ENCODE results near the gene PRDM16. TPM values are rescaled to one million over a fixed set of nuclear protein-coding genes. Genes with fewer than 3 reads are reported as not detected.

The PRDM16 gene
- total RNA-seq, 1 donor from 2014 or later, result 15.9 TPM

DNA sequence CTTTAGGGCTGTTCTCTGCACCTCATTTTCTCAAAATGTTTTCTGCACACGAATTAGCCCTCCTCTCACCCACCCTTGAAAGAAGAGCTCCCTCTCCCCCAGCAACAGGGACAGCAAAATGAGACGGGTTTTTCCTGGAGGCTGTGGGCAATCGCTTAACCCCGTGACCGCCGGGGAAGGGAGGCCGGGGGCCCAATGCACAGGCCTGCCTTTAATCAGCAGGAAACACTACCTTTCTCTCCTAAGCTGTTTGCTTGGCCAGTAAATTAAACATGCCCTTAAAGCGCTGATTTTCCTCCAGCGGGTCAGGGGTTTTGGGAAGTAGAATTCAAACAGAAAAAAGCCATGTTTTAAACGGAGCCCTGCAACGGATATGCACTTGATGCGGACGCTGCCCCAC, 114.4 kb downstream of the PRDM16 start:
- DNase-seq (ENCODE audit: low spot score), result no peak

DNA sequence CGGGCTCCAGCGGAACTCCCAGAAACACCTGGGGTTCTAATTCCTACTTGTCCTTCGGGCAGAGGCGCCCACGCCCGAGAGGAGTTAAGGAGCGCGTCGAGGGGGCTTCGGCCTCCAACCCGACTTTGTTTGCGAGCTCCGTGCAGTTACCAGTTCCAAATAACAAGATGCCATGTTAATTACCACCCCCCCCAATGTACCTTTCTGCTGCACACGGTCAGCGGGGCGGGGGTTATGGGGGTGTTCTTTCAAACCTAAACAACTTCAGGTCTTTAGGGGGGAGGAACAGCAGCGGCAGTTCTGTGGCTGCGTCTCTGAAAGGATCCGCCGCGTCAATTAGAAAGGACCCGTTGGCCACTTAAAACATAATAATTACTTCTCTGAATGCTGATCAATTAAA, 114.8 kb downstream of the PRDM16 start:
- DNase-seq (ENCODE audit: low spot score), result no peak

DNA sequence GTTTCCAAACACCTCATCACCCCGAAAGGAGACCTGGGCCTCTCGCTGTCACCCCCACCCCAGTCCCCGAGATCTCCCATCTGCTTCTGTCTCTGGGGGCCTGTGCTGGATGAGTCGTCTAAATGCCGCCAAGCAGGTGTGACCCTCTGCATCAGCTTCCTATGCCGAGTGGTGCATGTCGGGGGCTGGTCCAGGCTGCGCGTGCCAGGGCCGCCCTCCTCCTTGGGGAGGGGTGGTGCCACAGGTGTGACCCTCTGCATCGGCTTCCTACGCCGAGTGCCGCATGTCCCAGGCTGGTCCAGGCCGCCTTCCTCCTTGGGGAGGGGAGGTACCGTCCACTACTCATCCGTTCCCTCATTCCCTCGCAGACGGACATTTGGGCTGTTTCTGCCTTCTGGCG, 115.7 kb downstream of the PRDM16 start:
- no peak for DNase-seq (ENCODE audit: low spot score)

DNA sequence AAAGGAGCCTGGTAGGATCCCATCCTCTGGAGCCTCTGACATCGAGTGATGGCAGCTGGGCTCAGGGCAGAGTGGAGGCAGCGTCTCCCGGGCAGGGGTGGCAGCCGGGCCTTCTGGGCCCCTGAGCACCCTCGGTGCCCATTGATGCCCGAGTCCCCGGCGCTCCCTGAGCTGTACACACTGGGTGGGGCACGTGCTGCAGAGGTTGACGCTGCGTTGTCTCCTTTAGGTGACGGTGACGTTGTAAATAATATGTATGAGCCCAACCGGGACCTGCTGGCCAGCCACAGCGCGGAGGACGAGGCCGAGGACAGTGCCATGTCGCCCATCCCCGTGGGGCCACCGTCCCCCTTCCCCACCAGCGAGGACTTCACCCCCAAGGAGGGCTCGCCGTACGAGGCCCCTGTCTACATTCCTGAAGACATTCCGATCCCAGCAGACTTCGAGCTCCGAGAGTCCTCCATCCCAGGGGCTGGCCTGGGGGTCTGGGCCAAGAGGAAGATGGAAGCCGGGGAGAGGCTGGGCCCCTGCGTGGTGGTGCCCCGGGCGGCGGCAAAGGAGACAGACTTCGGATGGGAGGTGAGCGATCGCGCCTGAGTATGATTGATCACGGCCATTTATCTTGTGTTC, 117.0 kb downstream of the PRDM16 start:
- DNase-seq (ENCODE audit: low spot score), result no peak

DNA sequence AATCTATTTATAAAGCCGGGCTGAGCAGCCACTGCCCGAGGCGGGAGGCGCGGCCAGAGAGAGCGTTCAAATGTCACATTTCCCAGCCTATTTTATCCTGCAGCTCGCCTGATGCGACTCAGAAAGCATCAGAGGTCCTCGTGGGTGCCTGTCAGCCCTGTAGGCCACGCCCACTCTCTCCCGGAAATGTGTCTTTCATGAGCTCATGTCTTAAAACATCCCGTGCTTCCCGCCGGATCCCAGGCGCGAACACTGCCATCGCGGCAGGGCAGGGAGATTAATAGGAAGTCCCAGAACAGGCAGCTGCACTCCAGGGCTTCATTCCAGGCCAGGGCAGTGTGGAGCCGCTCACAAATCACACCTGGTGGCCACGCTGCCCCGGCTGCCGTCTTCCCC, 117.5 kb downstream of the PRDM16 start:
- peak; percentile 80 for DNase-seq (ENCODE audit: low spot score)

DNA sequence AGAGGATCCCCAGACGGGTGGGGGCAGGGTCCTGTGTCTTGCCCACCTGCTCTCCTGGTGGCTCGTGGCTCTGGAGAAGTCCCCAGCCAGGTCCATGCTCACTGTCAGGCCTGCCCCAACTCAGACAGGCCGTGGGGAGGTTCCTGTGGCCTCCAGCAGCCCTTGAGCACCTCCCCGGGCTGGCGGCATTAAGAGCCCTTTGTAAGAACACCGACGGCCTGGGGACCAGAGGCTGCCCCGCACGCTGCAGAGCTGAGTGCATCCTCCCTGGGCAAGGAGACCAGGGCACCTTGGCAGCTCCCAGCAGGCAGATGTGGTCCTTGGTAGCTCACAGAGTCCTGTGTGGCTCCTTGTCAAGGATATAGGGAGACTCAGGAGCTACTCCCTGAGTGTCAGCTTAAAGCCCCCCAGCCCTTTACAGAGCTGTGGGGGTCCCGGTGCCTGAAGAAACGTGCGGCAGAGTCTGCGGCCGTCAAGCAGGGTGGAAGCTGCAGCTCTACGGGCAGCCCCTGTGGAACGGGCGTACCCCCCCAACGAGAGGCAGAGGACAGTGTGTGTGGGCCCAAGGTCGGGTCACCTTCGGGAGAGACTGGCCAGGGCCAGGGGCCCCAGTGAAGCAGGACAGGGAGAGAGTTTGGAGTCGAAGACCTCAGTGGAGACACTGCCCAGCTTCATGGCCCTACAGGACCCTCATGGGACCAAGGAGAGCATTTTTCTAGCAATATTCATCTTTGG, 118.6 kb downstream of the PRDM16 start:
- no peak for DNase-seq (ENCODE audit: low spot score)

DNA sequence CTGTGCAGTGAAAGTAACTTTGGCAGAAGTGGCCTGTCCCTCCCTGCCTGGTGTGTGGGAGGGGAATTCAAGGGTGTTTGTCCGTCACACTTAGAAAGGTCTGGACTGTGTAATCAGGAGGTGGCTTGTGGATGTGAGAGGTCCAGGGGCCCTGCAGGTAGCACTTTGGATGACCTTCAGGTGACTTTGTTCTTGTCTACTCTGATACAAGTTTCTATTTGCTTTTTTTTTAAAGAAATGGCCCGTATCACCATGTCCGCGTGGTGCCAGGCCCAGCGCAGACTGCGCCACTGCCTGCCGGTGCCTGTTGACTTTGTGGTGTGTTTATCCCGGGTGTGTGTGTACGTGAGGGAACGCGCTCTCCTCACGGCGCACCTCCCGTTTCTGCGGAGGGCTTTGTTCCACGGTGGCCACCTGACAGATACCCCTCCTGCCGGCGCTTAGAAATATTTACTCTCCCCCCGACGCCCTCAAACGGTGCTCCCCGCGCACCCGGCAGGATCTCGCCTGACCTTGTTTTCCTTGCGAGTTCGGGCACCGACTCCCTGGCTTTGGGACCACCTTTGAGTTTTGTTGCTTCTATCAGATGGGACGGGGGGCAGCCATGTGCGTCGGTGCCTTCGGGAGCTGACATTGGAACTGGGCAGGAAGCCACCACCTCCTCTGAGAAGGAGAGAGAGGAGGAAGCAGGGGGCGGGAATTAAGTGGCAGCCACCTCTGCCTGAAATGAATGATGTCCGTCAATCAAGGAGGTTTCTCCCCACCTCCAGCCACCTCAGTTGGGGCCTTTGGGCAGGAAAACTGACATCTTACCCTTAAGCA, 119.4 kb downstream of the PRDM16 start:
- no peak for DNase-seq (ENCODE audit: low spot score)

DNA sequence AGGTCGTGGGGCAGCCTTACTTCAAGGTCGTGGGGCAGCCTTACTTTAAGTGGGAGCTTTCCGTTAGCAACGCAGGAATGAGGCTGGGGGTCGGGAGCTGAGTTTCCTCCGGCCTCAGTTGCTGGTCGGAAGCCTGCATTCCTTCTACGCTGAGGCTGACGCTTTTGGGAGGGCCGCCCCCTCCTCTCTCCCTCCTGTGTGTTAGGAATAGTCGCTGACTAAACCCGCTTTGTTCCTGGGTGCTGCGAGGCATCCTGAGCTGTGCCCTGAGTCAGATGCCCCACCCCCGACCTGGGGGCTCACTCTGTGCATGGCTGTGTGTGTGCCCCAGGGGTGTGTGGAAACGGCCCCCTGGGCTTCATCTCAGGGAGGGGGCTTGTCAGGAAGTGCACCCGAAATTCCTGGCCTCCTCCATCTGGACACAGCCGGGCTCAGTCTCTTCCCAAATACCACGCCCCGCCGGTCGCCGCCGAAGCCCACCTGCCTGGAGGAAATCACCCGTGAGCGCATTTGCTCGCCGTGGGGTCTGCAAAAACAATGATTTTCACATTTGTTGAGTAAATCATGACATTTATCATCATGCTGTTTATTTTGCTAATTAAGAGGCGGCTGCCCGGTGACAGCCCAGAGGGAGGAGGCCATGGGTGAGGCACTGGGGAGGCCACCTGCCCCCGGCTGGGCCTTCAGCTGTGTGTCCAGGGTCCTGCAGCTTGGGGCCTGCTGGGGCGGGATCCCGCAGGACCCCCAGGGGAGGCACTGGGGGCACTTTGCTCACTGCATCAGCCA, 121.4 kb downstream of the PRDM16 start:
- DNase-seq (ENCODE audit: low spot score), result no peak

DNA sequence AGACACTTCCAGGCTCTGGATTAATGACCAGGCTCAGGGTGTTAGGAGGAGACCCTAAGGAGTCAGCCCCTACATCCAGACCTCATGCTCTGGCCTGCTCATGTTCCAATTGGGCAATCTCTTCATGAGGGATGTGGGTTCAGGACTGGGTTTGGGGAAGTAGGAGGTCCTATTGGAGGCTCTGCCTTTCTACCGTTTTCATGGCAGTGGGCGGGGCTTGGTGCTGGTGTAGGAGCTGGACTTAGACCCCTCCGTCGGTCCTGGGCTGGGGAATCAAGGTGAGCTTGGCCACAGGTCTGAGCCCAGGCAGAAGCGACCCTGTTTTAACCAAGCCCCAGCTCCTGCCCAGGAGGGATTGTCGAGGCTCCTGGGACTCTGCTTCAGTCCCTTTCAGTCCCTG, 123.4 kb downstream of the PRDM16 start:
- no peak for DNase-seq (ENCODE audit: low spot score)

DNA sequence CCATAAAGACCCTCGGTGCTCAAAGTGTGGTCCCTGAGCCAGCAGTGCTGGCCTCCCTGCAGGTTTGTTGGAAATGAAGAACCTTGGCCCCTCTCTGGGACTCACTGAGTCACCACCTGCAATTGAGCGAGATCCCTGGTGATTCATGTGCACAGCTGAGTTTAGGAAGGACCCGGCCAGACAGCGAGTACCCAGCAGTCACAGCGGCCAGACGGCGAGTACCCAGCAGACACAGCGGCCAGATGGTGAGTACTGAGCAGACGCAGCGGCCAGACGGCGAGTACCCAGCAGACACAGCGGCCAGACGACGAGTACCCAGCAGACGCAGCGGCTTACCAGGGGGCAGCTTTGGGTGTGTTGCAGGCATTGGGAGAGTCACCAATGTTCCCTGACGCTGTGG, 123.8 kb downstream of the PRDM16 start:
- no peak for DNase-seq (ENCODE audit: low spot score)

DNA sequence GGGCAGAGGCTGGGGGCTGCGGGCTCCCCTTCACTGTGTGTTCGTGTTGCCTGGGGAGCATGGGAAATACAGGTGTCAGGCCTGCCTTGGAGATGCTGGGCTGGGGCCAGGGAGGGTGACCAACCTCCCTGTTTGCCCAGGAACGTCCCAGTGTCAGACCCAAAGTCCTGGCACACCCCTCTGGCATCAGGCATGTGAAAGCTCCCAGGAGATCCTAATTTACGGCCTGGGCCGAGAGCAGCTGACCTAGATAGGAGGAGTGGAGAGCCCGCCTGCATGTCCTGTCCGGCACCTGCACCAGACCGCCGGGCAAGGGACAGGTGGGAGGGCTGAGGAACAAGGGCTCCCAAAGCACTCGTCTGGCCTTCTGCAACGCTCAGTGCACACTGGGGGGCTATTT, 124.8 kb downstream of the PRDM16 start:
- no peak for DNase-seq (ENCODE audit: low spot score)

DNA sequence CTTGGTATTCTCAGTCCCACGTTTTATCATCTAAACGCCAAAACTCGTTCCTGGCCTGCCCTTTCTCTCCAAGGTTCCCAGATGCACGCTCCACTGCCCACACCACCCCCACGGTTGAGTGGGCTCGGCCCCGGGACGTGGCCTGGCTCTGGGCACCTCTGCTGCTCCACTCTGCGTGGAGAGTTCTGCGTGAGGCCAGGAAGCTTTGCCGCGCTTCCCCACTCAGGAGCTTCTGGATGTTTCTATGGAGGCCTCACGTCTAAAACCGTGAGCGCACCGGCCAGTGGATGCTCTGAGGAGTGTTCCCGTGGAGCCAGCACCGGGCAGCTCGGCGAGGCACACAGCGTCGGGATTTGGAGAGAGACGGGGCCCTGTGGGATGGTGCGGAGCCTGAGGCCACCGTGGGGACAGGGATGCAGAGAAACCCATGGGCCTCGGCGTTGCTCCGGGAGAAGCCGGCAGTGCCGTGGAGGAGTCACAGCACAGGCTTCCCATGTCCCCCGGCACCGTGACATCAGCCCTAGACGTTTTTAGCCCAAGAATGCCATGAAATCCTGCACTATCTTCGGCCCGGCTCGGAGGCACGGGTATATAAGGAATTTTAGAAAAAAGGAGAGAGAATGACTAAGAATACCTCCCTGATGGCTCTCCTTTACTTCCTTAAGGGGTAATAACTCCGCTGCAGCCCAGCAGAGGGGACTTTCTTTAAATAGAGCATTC, 125.9 kb downstream of the PRDM16 start:
- DNase-seq (ENCODE audit: low spot score), result no peak

DNA sequence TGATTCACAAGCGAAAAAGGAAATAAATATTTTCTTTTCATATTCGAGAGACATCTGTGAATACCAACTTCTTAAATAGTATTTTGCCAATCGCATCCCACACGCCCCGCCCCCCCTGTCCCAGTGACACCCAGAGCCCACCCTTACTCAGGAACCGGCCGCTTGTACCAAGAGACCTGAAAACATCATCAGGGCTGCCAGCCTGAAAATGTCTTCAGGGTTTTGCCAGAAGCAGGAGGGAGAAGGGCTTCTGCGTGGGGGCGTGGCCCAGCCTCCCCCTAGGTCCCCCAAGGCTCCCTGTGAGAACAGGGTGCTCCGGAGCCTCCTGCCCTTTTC, 126.4 kb downstream of the PRDM16 start:
- DNase-seq (ENCODE audit: low spot score), result no peak

DNA sequence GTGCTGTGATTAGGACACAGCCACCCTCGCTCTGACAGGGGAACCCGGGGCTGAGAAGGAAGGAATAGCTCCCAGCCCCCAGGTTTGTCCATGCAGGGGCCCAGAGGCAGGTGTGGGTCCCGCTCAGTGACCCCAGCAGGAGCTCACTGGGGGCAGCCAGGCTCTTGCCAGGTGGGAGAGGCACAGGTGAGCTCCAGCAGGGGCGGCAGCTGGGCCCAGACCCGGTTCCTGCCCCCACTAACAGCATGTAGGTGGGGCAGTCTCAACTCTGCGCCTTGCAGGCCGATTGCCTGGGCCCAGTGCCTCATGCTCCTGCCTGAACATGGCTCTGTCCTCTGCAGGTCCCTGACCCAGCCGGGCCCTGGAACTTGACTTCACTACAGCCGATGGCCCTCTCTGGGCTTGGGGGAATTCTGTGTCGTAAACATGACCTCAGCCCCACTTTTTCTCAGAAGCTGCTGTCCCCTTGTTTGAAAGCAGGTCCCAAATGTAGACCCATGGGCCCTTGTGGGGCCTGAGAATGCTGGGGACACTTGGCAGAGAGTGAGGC, 127.0 kb downstream of the PRDM16 start:
- DNase-seq (ENCODE audit: low spot score), result no peak

DNA sequence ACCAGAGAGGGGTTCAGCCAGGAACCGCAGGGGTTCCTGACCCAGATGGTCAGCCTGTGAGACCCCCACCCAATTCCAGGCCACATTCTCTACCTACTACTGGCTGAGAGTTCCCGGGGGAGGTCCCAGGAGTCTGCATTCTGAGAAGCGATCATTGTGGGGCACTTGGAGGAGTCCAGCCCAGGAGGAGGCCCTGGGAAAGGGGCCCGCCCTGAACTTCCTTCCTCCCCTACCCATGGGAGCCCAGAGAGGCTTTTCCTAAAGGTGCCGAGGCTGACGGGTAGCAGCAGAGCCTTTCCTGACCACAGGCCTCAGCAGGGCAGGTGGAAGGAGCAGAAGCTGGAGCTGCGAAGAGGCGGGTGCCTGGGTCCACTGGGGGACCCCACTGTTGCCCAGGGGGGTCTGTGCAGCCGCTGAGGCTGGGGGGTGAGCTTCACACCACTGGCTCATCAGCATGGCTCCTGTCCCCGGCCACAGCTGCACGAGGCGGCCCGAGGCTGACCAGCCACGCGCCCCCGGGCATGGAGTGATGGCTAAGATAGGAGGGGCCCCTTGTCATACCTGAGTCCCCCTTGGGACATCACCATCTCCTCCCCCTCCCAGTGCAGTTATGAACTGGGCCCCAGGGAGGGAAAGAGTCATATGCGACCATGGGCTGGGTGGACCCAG, 127.7 kb downstream of the PRDM16 start:
- DNase-seq (ENCODE audit: low spot score), result no peak

DNA sequence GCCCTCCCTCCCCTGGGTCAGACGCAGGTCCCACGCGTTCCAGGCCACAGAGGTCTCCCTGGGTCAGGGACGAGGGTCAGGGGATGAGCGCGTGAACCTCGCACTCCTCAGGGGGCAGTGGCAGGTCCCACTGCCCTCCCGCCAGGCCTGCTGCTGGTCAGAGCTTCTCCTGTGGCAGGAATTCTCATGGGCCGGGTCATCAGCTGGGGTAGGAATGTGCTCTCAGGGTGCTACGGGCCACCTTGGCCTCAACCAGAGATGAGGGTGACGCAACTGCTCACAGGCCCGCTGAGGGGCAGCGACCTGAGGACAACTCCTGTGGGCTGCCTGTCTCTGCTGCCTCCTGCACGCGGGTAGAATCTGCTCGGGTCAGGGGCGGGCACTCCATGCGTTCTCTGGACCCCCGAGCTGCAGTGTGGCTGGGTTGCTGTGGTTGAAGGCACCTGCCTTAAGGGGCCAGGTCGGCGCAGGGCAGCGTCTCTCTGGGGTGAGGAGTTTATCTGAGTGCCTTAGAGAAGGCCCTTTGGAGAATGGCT, 128.8 kb downstream of the PRDM16 start:
- DNase-seq (ENCODE audit: low spot score), result no peak

DNA sequence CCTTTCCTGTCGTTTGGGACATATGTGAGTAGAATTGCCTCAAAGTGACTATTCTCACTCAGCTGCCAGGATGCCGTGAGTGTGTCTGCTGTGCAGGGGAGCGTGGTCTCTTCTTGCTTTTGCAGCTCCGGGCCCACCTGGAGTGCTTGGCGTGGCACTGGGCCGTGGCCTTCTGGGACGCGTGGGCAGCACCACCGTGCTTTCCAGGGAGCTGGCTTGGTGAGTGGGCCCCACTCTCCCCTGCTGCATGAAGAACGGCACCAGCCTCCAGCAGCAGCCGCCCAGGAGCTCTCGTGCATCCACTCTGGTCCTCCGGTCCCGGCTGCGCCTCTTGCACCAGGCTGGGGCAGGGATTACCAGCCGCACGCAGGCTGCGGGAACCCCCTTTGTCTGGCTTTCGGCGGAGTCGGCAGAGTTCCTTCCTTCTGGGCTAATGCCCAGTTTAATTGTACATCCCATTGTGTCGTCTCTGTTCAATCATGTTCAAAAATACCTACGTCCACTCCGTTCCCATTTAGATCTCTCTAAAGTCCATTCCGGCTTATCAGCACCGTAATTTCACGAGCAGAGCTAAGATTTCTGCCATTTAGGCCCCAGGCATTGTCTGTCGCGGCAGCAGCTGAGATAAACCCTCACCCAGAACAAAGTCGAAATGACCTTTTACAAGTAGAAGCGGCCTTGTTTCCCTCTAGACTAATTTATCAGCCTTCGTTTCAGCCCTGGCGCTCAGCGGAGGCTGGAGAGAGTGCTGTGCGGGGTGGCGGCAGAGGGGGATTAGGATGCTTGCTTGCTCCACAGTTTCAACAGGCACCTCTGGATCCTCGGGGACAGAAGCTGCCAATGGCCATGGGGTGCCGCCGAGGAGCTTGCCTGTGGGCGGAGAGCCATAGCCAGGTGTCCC, 129.6 kb downstream of the PRDM16 start:
- no peak for DNase-seq (ENCODE audit: low spot score)

DNA sequence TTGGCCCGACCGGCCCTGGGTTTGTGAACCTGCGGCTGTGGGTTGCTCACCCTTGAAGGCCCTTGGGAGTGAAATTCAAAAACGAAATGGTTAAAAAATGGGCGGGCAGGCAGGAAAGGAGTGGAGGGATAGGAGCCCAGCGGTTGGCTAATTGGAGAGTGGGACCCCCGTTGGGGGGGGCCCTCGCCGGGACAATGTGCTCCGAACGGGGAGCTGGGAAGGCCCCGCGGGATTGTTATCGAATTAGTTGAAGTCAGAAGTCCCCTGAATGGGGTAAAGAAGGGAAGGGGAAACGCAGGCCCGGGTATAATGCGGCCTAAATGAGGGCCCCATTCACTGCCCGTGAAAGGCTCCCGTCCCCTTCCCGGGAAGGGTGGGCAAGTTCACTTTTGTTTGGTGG, 135.7 kb downstream of the PRDM16 start:
- DNase-seq (ENCODE audit: low spot score), result no peak

DNA sequence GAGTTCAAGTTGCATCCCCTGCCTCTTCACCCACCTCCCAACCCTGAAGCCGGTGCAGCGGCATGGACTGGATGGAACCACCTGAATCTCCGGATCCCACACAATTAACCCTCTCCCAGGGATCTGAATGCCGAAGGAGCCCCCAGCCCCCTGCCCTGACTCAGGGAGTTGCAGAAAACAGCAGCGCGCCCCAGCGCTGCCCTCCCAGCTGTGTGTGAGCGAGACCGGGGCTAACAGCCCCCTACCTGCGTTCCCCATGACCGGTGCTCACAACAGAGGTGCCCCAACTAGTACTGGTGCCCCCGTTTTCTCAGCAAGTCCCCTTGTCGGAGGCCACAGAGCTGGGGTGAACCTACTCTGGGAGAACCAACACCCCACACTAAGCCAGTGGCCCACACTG, 136.8 kb downstream of the PRDM16 start:
- no peak for DNase-seq (ENCODE audit: low spot score)
